ENCODE data around the gene RNPEPL1.

- TF ChIP-seq CTCF (IDR thresholded peaks at IDR 0.05): no peak
- TF ChIP-seq POLR2A (IDR thresholded peaks at IDR 0.05): no peak
Observed at GRCh38 chr2:240573071-240573515, 4.8 kb downstream of the RNPEPL1 start.

Data from lower leg skin (tissue), 3 donors.